ENCODE results near the gene ZNF236. TPM values are rescaled to one million over a fixed set of nuclear protein-coding genes. Genes with fewer than 3 reads are reported as not detected.

The ZNF236 gene
- total RNA-seq, 2 experiments from 2014 or later, result 25.7 to 27.9 TPM

DNA sequence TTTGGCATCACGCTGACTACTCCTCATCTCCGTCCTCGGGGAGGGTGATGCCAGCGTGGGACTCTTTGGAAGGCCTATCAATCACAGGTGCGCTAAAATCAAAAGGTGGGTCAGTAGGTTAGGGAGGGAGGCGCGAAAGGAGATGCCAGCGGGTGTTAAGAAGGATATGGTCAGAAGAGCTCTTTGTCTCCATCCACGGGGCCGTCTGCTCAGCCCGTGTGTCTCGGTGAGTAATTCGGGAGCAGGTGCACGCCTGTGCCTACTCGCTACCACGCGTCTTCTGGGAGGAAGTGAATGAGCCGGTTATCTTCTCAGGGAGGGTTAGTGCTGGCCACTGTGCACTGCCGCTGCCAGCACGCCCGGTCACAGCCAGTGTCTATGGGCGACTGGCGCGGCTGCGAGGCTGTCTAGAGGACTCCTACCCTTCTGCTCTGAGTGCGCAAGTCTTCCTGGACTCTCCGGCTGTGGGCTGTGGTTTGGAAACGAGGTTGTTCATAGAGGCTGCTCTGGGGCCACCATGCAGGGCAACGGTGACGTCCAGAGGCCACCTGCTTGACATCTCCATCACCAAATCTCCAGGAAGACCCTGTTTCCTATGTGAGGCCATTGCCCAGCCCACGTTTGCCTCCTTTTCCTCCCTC, 156.9 kb downstream of the ZNF236 start:
- Mint-ChIP-seq H3K4me3 (no peak overlapping the region), H3K27me3 (no peaks in the 10 kb centered on the region), H3K9me3 (no peaks in the 10 kb centered on the region), H3K36me3 (ENCODE audit: low read depth) (no peaks in the 10 kb centered on the region), H3K27ac (no peak overlapping the region), H3K4me1 (ENCODE audit: low read depth) (no peaks in the 10 kb centered on the region)
- no peak overlapping the region for H3K27ac ChIP-seq (ENCODE audit: low read depth in 1 of 2, low read length in 2 of 2)
- intact Hi-C loops (cut with DNase I, micrococcal nuclease), result no loop called here
- DNase-seq (no peak), ATAC-seq (ENCODE audit: poor library complexity) (no peak)
- TF ChIP-seq, protein P1, sequence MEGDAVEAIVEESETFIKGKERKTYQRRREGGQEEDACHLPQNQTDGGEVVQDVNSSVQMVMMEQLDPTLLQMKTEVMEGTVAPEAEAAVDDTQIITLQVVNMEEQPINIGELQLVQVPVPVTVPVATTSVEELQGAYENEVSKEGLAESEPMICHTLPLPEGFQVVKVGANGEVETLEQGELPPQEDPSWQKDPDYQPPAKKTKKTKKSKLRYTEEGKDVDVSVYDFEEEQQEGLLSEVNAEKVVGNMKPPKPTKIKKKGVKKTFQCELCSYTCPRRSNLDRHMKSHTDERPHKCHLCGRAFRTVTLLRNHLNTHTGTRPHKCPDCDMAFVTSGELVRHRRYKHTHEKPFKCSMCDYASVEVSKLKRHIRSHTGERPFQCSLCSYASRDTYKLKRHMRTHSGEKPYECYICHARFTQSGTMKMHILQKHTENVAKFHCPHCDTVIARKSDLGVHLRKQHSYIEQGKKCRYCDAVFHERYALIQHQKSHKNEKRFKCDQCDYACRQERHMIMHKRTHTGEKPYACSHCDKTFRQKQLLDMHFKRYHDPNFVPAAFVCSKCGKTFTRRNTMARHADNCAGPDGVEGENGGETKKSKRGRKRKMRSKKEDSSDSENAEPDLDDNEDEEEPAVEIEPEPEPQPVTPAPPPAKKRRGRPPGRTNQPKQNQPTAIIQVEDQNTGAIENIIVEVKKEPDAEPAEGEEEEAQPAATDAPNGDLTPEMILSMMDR (IDR thresholded peaks at IDR 0.05), result no peak
- CTCF ChIA-PET, result no interaction called here
- POLR2A ChIA-PET, result no interaction called here
- H3K9me3 ChIP-seq (ENCODE audit: control insufficient read depth in 1 of 2, insufficient read depth in 1 of 2, low read length in 2 of 2), result no peaks in the 10 kb centered on the region
- H3K4me3 ChIP-seq (ENCODE audit: low read length), result no peak overlapping the region
- peaks cover 1% of the 10 kb centered on the region for H3K36me3 ChIP-seq (ENCODE audit: insufficient read depth, low read length)
- no peaks in the 10 kb centered on the region for H3K27me3 ChIP-seq (ENCODE audit: control insufficient read depth in 1 of 2, insufficient read depth in 2 of 2, low read length in 2 of 2)
- H3K4me1 ChIP-seq (ENCODE audit: insufficient read depth, low read length), result peaks cover 9% of the 10 kb centered on the region

DNA sequence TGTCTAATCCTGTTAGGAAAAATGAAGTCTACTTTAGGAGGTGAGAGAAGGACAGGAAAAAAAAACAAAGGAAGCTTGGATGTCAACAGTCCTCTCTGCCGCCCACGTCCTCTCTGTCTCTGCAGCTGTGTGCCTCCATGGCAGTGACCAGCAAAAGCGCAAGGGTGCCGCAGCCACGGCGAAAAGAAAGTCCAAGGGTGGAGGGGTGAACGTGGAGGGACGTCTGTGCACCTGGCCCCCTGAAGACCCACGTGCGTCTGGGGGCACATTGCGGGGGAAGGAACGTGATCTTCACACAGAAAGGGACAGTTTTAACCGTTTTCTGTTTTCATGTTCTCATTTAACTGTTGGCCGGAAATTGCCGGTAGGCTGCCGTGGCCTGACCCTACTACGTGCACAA, 157.5 kb downstream of the ZNF236 start:
- H3K4me3 Mint-ChIP-seq, result no peak overlapping the region
- H3K9me3 Mint-ChIP-seq, result no peaks in the 10 kb centered on the region
- Histone ChIP-seq H3K9me3 (ENCODE audit: control insufficient read depth in 1 of 2, insufficient read depth in 1 of 2, low read length in 2 of 2) (no peaks in the 10 kb centered on the region), H3K4me3 (ENCODE audit: low read length) (no peak overlapping the region), H3K27me3 (ENCODE audit: control insufficient read depth in 1 of 2, insufficient read depth in 2 of 2, low read length in 2 of 2) (no peaks in the 10 kb centered on the region), H3K36me3 (ENCODE audit: insufficient read depth, low read length) (no peaks in the 10 kb centered on the region), H3K4me1 (ENCODE audit: insufficient read depth, low read length) (peaks cover 9% of the 10 kb centered on the region), H3K27ac (ENCODE audit: low read depth in 1 of 2, low read length in 2 of 2) (no peak overlapping the region)
- ChIA-PET CTCF (no interaction called here), POLR2A (no interaction called here)
- no peak overlapping the region for H3K27ac Mint-ChIP-seq
- H3K27me3 Mint-ChIP-seq, result no peaks in the 10 kb centered on the region
- no peaks in the 10 kb centered on the region for H3K4me1 Mint-ChIP-seq (ENCODE audit: low read depth)
- intact Hi-C loops (cut with DNase I, micrococcal nuclease), result no loop called here
- DNase-seq (no peak), ATAC-seq (ENCODE audit: poor library complexity) (no peak)
- TF ChIP-seq, protein P1 (IDR thresholded peaks at IDR 0.05), result no peak
- H3K36me3 Mint-ChIP-seq (ENCODE audit: low read depth), result no peaks in the 10 kb centered on the region

DNA sequence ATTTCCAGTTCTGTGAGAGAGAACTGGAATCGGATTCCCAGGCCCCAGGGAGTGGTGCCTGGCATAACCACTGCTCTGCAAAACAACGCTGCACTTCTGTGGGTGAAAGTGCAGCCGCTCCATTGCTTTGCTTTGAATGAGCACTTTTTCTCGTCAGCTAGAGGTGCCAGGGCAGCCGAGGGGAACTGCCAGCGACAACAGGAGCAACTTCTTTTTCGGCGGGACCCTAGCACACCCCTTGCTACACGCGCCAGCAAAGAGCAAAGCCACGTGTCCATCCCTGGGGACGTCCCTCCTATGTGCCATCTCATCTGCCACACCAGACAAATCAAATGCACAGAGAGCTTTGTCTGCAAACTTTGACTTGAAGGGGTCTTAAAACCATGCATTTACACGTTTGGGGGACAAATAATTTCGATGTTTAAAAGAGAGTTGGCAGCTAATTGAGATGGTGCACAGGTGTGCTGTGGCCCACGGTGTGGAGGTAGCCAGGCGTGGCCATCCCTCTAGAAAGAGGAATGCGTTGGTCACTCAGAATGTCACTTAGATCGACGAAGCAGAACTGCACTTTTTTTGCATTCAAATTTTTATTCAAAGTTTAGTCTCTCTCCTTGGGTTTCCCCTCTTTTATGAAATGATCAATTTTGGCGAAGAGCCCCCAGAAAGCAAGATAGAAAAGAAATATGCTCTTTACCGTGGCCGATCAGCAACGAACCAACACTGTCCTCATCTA, 158.5 kb downstream of the ZNF236 start:
- Histone ChIP-seq H3K36me3 (ENCODE audit: insufficient read depth, low read length) (no peaks in the 10 kb centered on the region), H3K27ac (ENCODE audit: low read depth in 1 of 2, low read length in 2 of 2) (no peak overlapping the region), H3K9me3 (ENCODE audit: control insufficient read depth in 1 of 2, insufficient read depth in 1 of 2, low read length in 2 of 2) (no peaks in the 10 kb centered on the region), H3K27me3 (ENCODE audit: control insufficient read depth in 1 of 2, insufficient read depth in 2 of 2, low read length in 2 of 2) (no peaks in the 10 kb centered on the region), H3K4me1 (ENCODE audit: insufficient read depth, low read length) (peaks cover 9% of the 10 kb centered on the region), H3K4me3 (ENCODE audit: low read length) (no peak overlapping the region)
- no peaks in the 10 kb centered on the region for H3K27me3 Mint-ChIP-seq
- ChIA-PET CTCF (no interaction called here), POLR2A (no interaction called here)
- no peak overlapping the region for H3K4me3 Mint-ChIP-seq
- no peak for ATAC-seq (ENCODE audit: poor library complexity)
- H3K27ac Mint-ChIP-seq, result no peak overlapping the region
- TF ChIP-seq, protein P1 (IDR thresholded peaks at IDR 0.05), result no peak
- H3K4me1 Mint-ChIP-seq (ENCODE audit: low read depth), result no peaks in the 10 kb centered on the region
- intact Hi-C loops (cut with DNase I, micrococcal nuclease), result no loop called here
- H3K9me3 Mint-ChIP-seq, result no peaks in the 10 kb centered on the region
- DNase-seq, result no peak
- H3K36me3 Mint-ChIP-seq (ENCODE audit: low read depth), result no peaks in the 10 kb centered on the region
